HG02970 (cell line): ENCODE results near the gene ST14.
"Not testable (repeated sequence)": the region's sequence is repeated elsewhere in the genome, so short reads cannot be mapped to it uniquely, and the experiment has no call there.

Experiments
- ATAC-seq: cut with Tn5 transposase; IDR thresholded peaks from one replicate; pipeline ENCODE4 v1.9.1; 2021; ENCODE audit warnings: mild to moderate bottlenecking, moderate library complexity, moderate number of reproducible peaks; ENCODE audit not compliant: unreplicated experiment, low FRiP score

ST14 gene

DNA sequence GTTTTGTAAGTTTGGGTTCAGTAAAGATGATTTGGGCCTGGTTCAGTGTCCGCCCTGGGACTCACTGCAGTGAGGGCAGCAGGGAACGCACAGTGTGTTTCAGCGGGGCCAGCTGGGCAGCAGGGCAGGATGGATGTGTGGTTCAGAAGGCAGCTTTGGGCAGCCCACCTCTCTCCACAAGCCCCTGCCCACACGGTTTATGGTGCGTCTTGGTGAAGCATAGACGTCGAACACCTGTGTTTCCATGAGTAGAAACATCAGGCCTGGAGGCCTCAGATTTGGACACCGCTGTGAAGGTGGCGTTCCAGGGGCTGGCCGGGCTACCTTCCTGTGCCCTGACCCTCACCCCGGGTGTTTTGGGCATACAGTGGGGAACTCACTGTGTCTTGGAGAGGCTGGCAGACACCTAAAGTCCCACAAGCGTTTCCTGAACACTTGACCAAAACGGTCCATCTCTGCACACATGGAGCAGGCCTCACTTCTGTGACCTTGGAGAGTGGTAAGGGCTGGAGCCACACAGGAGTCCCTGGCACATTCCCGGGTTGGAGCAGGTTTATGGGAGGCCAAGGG, 59.0 kb downstream of the ST14 start:
- ATAC-seq, result no peak

GRCh38 chr11:130219148-130219547, 59.6 kb downstream of the ST14 start:
- ATAC-seq, result no peak

GRCh38 chr11:130220311-130221035, 60.9 kb downstream of the ST14 start:
- ATAC-seq, result no peak

DNA sequence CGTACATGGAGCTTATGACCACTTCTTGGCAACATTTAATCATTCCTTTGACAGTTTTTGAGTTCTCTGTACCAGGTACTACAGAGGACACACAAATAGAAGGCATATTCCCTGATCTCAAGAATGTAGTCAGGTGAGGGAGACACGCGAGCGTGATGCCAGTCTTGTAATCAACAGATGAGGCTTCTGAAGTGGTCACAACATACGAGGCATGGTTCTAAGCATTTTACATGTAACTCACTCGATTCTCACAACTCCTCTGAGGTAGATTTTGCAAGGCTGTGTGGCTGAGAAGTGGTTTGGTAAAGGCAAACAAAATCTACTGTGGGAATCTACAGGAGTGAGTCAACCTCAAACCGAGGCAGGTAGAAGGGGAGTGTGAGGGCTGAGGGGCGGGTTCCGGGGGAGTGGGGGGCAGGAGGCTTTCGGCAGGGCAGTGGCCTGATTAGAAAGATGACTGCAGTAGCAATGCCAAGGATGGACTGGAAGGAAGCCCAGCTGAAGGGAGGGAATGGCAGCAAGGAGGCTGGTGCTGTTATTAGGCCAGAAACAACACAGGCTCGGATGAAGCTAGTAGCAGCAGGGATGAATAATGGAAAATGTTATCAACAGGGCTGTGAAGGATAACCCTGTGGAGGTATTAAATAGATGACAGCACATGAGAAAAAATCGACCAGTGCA, 63.8 kb downstream of the ST14 start:
- no peak for ATAC-seq

DNA sequence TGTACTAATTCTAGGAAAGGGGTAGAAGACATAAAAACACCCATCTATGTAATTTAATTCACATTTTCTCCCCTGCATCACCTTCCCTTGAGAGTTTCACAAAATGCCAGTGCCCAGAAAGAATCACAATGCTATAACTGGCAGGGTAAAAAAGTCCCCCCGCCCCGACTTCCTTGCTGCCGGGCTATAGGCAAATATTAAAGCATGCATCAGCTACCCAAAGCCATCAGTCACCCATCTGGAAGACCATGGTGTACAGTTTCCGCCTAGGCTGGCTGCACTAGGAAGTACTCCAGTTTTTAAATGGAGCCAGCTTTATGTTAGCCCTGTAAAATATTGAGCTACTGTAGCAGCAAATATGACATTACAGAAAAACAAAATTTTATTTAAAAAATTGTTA, 67.8 kb downstream of the ST14 start:
- ATAC-seq, result no peak

- not testable (repeated sequence) for ATAC-seq
Measured at GRCh38 chr11:130233486-130233885, 73.9 kb downstream of the ST14 start.

GRCh38 chr11:130233888-130234287, 74.3 kb downstream of the ST14 start:
- ATAC-seq, result not testable (repeated sequence)

DNA sequence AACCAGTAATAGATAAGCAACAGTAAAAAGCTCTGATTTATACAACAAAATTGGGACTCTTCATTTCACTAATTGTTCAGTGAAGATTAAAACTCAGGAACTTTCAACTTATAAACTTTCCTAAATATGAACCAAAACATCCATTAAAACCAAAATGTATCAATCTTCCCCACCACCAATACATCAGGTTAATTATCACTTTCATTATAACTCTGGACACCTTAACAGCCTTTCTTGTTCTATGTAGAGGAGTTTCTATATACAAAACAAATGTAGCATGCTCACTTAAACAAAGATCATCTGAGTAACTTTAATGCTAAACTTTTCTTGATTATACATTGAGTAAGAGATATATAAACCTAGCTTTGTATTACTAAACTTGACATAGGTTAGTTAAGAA, 74.7 kb downstream of the ST14 start:
- ATAC-seq, result no peak

GRCh38 chr11:130237282-130238006, 77.9 kb downstream of the ST14 start:
- ATAC-seq, result no peak

DNA sequence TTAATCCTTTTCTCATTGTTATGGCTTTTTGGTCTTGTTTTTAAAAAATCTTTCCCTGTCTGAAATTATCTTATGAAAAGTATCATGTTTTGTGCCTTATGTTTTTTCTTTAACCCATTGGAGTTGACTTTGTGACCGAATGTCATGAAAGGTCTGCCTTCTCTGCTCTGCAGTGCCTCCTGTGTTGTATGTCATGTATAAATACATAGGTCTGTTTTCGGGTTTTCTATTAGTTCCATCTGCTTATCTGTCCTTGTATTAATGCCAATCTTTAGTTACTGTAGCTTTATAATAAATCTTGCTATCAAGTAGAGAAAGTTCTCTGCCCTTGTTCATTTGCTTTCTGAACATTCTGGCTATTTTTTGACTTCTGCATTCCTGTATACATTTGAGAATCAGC, 82.1 kb downstream of the ST14 start:
- no peak for ATAC-seq

GRCh38 chr11:130243816-130244215, 84.2 kb downstream of the ST14 start:
- no peak for ATAC-seq

GRCh38 chr11:130244848-130245247, 85.3 kb downstream of the ST14 start:
- no peak for ATAC-seq

DNA sequence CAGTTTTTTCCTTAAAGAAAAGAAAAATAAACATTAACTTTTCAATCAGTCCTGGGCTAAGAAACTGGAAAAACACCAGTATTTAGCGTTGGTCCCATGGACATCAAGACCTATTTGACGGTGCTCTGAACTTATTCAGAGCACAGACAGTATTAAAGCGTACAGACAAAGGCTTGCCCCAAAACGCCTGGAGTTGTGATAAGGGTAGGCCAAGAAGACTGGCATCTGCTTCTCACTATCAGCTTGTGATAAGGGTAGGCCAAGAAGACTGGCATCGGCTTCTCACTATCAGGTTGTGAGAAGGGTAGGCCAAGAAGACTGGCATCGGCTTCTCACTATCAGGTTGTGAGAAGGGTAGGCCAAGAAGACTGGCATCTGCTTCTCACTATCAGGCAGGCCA, 85.8 kb downstream of the ST14 start:
- ATAC-seq, result not testable (repeated sequence)

DNA sequence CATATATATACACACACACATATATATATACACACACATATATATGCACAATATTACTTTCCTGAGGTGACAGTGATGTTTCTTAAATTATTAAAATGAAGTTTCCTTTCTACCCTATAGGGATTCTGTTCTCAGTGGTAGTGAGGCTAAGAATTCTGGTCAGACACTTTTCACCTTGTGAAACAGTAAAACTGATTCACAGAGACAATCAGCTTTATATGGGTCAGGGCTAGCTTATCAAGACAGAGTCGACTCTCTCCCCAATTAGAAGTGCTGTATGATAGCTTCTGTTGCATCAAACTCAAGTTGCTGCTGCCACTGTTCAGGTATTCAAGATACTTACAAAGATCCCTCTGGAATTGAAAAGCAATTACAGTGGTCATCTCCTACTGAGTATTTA, 86.7 kb downstream of the ST14 start:
- ATAC-seq, result no peak

DNA sequence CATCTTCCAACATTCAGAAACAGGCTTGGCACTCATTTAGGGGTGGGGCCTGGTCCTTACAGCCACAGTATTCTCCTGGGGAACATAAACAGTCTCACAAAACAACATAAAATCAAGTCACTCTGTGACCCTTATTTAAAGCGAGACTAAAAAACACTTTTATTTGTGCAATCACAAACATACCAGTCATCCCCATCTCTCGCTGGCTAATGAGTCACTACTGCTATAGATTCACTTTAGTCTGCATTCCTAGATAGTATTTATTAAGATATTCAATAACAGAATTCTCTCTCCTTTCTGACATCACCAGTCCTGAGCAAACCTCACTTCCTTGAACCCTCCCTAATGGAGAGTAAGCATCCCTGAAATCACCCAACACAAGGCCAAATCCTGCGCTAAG, 87.2 kb downstream of the ST14 start:
- no peak for ATAC-seq

DNA sequence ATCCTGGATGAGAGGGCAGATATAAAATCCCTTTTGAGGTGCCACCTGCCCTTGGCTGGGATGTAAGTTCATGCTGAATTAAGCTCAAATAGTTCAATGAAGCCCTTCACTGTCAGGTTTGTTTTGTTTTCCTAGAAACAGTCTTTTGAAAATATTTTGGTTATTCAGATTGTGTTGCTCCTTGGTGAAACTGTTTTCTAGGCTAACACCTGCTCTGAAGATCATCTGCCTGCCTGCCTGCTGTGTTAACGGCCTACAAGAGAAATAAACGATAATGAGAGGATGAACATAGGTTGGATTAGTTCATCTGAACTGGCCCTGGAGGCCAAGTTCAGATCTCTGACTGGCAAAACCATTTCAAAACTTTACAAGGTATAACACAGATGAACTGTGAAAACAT, 87.7 kb downstream of the ST14 start:
- no peak for ATAC-seq

DNA sequence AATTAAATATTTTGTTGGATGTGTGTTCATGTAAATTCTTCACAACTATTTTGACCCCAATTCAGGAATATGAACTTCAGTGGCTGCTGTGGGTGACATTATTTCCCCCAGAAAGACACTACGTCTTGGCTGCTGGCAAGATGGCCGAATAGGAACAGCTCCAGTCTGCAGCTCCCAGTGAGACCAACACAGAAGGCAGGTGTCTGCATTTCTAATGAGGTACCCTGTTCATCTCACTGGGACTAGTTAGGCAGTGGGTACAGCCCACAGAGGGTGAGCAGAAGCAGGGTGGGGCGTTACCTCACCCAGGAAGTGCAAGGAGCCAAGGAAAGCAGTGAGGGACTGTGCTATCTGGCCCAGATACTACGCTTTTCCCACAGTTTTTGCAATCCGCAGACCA, 89.8 kb downstream of the ST14 start:
- ATAC-seq, result no peak

- ATAC-seq, result not testable (repeated sequence)
Measured at GRCh38 chr11:130249929-130250328, 90.3 kb downstream of the ST14 start.

GRCh38 chr11:130251763-130252162, 92.2 kb downstream of the ST14 start:
- not testable (repeated sequence) for ATAC-seq
